GM12865 (cell line): ENCODE data around the gene LIFR.

ENCODE experiments used
- DNase-seq: peaks from one replicate; pipeline ENCODE4 v3.0.0; 2010; ENCODE audit warnings: low read depth
- H3K4me3 ChIP-seq: 2 replicates; pipeline ENCODE4 v1.5.1; 2011; ENCODE audit warnings: mild to moderate bottlenecking, low read depth, low read length, control low read depth
- CTCF ChIP-seq: IDR thresholded peaks from 2 replicates; pipeline ENCODE4 v1.5.1; 2011; ENCODE audit warnings: low read length, control low read depth, low read depth, inconsistent platforms; ENCODE audit not compliant: insufficient read depth; ENCODE audit errors: missing control alignments

Gene LIFR

GRCh38 chr5:38515092-38515491, 41.4 kb downstream of the LIFR start:
- H3K4me3 ChIP-seq, result no peak overlapping the region
- DNase-seq, result no peak
- TF ChIP-seq CTCF, result no peak

DNA sequence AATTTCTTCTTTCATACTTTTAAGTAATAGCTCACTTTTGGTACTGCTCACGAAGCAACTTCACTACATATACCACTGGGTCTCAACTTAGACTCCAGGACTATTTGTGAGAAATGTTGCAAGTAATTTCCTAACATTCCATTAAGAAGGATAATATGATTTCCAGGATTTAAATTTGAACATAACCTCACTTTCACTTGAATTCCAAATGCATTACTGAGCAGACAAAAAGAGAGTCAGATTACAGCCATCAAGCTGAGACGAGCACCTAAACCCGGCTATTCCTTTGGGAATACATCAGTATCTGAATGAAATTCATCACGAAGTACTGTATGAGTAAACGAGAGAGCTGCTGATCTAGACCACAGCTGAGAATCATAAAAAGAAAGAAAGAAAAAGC, 47.3 kb downstream of the LIFR start:
- H3K4me3 ChIP-seq, result no peak overlapping the region
- DNase-seq, result no peak
- TF ChIP-seq CTCF, result no peak

DNA sequence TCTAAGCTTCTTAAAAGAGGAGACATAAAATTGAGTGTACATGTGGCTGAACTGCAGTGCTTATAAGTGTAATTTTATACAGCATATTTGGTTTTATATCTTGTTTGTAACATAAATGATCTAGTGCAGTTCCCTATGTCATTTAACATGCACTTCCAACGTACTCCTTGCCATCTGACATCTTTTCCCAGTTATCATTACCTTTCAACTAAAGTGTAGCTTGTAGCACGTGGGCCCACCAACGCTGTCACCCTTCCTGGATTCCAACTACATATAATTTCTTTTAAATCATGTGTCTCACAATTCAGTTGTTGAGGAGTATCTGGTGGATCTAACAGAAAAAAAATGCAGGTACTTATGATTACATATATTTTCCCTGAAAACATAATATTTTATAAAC, 50.1 kb downstream of the LIFR start:
- DNase-seq, result no peak
- H3K4me3 ChIP-seq, result no peak overlapping the region
- TF ChIP-seq CTCF, result no peak

DNA sequence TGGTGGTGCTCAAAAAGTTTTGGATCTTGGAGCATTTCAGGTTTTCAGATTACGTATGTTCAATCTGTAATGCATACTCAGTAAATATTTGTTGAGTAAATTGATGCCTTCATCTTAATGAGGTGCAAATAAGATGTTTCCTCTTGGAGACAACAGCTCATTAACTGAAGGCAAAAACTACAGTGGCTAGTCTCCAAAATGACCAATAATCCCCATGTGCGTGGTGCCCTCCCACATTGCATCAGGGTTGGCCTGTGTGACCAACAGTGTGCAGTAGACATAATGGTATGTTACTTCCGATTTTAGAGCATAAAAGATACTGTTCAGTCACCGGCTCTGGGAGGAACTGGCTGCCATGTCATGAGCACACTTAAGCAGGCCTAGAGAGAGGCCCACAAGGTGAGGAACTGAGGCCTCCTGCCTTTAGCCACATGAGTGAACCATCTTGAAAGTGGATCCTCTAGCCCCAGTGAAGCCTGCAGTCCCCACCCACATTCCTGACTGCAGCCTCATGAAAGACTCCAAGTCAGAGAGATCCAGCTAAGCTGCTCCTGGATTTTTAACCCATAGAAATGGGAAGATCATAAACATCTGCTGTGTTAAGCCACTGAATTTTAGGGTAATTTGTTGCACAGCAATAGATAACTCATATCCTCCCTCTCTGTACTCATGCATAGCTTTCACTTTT, 55.7 kb downstream of the LIFR start:
- TF ChIP-seq CTCF, result no peak
- H3K4me3 ChIP-seq, result no peak overlapping the region
- no peak for DNase-seq

DNA sequence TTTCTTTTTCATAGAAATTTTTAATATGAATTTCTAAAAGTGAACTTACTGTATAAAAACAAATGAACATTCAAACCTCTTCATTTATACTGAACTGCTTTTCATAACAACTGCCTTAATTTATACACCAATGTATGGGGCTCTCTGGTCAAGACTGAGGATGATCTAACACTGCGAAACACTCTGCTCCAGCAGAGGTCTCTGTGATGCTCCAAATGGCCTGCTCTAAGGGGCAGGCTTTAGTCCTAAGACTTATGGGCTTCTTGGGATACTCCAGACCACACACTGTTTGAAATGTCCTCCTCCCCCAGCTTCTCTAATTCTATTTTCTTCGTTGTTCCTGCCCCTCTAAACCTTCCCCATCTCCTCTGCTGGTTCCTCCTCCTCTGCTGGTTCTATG, 58.5 kb downstream of the LIFR start:
- no peak overlapping the region for H3K4me3 ChIP-seq
- TF ChIP-seq CTCF, result no peak
- DNase-seq, result no peak

GRCh38 chr5:38494763-38495162, 61.7 kb downstream of the LIFR start:
- H3K4me3 ChIP-seq, result no peak overlapping the region
- TF ChIP-seq CTCF, result no peak
- DNase-seq, result no peak

GRCh38 chr5:38494175-38494574, 62.3 kb downstream of the LIFR start:
- no peak overlapping the region for H3K4me3 ChIP-seq
- DNase-seq, result no peak
- no peak for TF ChIP-seq CTCF
